Mammary epithelial cell (primary cell): ENCODE data around the gene ADCK1.
A peak's percentile ranks its signal among the peaks of the same experiment; 100 is the strongest.

Source experiments
- EZH2 ChIP-seq: IDR thresholded peaks from 2 replicates; pipeline ENCODE4 v1.6.1; 2012; ENCODE audit warnings: low read length, inconsistent platforms, borderline replicate concordance
- TF ChIP-seq, protein P1 (sequence below), 2 donors: IDR thresholded peaks in 1 of 2; conservative IDR thresholded peaks in 1 of 2; 2 replicates each; pipeline ENCODE4 v1.5.1; 2011 to 2012; ENCODE audit warnings: inconsistent platforms in 2 of 2, low read length in 2 of 2, mild to moderate bottlenecking in 2 of 2, control low read depth in 1 of 2, low read depth in 1 of 2; ENCODE audit not compliant: insufficient read depth in 1 of 2; ENCODE audit errors: extremely low read depth in 1 of 2

DNA sequence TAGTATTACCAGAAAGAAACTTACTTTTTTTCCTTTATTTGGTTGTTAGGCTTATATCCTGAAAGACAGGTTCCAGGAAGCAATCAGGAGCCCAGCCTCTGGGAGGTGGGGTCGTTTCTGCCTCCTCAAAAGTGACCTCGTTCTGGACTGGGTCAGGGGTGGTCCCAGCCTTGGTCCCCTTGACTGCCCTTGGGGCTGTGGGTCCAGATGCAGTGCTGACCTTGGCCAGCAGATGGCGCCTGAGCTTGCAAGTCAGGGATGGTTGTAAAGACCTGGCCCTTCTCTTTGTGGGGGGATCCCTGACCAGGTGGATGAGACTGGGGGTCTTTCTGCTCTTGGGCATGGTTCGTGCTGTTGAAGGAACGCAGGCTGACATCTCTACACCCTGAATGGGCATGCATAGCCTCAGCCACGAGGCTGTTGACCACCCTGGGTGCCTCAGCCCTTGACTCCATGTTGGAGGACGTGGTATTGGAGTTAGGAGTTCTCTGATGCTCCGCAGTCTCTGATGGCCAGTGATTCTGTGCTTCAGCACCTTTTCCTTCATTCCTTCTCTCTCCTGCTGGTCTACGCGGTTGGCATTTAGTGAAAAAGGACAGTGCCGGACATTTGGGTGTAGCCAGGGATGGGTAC, 62.4 kb downstream of the ADCK1 start:
- TF ChIP-seq, protein P1, sequence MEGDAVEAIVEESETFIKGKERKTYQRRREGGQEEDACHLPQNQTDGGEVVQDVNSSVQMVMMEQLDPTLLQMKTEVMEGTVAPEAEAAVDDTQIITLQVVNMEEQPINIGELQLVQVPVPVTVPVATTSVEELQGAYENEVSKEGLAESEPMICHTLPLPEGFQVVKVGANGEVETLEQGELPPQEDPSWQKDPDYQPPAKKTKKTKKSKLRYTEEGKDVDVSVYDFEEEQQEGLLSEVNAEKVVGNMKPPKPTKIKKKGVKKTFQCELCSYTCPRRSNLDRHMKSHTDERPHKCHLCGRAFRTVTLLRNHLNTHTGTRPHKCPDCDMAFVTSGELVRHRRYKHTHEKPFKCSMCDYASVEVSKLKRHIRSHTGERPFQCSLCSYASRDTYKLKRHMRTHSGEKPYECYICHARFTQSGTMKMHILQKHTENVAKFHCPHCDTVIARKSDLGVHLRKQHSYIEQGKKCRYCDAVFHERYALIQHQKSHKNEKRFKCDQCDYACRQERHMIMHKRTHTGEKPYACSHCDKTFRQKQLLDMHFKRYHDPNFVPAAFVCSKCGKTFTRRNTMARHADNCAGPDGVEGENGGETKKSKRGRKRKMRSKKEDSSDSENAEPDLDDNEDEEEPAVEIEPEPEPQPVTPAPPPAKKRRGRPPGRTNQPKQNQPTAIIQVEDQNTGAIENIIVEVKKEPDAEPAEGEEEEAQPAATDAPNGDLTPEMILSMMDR (conservative IDR thresholded peaks at IDR 0.05 in 1 of 2, IDR thresholded peaks at IDR 0.05 in 1 of 2; ENCODE audit: extremely low read depth in 1 of 2, insufficient read depth in 1 of 2, low read depth in 1 of 2, low read length in 2 of 2), result peak; percentile 92 to 99
- no peak for TF ChIP-seq EZH2
